Fibroblast of pulmonary artery (primary cell): ENCODE results near the gene AHCYL1.

Source experiments
- DNase-seq: peaks from one replicate; pipeline ENCODE4 v3.0.0-alpha.2; 2010; ENCODE audit warnings: low read depth
- H3K4me3 ChIP-seq: replicated peaks from 2 replicates; pipeline ENCODE4 v1.5.1; 2011; ENCODE audit warnings: low read depth, mild to moderate bottlenecking, control low read depth, low read length, moderate library complexity
- TF ChIP-seq, protein P1 (sequence below): IDR thresholded peaks from 2 replicates; pipeline ENCODE4 v1.5.1; 2011; ENCODE audit warnings: mild to moderate bottlenecking, control low read depth, low read length, inconsistent platforms; ENCODE audit errors: missing control alignments

The AHCYL1 gene

DNA sequence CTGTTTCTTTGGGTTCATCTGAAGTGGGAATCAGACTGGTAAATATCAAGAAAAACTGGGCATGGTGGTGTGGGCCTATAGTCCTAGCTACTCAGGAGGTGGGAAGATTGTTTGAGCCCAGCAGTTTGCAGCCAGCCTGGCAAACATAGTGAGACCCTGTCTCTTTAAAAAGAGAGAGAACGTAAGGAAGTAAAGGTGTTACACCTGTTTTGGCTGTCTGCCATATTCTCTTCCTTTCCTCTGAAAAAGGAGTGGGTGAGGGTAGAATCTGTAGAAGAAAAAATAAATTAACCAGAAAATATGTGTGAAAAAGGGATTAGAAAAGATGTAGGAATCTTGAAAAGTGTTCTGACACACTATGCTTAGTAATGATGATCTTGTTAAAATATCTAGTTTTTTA is 20.0 kb downstream of the AHCYL1 start:
- no peak for DNase-seq
- TF ChIP-seq, protein P1, sequence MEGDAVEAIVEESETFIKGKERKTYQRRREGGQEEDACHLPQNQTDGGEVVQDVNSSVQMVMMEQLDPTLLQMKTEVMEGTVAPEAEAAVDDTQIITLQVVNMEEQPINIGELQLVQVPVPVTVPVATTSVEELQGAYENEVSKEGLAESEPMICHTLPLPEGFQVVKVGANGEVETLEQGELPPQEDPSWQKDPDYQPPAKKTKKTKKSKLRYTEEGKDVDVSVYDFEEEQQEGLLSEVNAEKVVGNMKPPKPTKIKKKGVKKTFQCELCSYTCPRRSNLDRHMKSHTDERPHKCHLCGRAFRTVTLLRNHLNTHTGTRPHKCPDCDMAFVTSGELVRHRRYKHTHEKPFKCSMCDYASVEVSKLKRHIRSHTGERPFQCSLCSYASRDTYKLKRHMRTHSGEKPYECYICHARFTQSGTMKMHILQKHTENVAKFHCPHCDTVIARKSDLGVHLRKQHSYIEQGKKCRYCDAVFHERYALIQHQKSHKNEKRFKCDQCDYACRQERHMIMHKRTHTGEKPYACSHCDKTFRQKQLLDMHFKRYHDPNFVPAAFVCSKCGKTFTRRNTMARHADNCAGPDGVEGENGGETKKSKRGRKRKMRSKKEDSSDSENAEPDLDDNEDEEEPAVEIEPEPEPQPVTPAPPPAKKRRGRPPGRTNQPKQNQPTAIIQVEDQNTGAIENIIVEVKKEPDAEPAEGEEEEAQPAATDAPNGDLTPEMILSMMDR = no peak
- H3K4me3 ChIP-seq = peak overlapping the region; percentile 59

DNA sequence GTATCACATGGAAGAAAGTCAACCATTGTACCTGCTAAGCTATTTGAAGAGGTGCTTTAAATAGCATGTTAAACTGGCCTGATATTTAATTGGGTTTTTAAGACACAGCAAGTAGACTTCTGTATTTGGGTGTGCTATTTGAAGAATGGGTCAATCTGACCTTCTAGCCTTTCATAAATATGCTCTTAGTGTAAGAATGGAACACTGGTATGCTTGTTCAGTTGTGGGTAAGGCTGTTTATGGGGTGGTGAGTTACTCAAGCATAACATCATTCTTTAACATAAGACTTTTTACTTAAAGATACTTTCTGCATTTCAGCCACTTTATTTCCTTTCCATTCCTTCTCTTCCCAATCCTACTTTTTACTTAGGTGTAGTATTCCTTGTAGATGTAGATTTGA is 21.4 kb downstream of the AHCYL1 start:
- TF ChIP-seq, protein P1 = no peak
- H3K4me3 ChIP-seq = peak overlapping the region; percentile 59
- peak; percentile 25 for DNase-seq

DNA sequence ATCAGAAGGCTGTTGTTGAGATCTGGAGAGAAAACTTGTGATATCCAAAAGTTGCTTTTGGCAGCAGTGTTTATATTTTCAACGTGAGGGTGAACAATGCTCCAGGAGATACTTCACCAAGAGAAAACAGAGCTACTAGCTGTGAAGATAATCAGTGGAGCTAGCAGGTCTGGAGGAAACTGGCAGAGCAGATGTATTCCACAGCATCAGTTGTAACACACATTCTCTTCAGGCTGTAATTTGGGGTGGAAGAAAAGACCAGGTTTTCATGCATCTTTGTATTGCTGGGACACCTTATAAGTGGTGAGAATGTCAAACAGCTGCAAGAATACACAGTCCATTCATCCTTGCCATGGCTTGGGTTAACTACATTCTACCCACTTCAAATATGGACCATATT is 22.0 kb downstream of the AHCYL1 start:
- peak overlapping the region; percentile 1 for H3K4me3 ChIP-seq
- TF ChIP-seq, protein P1 = no peak
- no peak for DNase-seq

DNA sequence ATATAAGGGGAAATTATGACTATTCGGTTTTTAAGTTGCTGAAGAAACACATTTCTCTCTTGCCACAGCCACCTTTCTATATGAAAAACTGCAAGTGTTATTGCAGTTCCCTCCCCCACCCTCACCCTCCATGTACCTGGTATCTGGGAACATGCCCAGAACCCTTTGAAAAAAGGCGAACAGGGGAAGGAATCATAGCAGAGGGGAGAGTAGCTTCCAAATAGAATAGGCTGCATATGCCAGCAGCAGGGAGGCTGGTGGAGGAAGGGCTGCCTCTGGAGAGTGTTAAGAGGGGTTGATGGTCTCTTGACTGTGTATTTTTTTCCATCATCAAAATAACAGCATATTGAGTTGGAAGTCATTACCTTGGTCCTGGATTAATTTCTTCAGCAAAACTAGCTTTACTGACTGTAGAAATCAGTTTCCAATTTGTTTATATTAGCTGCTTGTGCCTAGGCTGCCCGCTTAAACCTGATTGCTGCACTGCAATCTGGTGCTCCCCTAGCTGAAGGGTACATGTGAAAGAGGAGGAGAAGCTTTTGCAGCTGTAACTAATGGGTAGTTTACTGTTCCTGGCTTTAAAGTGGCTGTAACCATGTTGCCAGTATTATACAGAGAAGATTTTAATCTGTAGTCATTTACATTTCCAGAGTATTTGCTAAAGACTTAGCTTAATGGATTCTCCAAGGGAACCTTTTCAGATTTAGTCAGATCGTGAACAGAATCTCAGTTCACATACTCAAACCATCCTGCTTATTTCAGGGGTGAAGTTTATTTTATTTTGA is 22.7 kb downstream of the AHCYL1 start:
- TF ChIP-seq, protein P1 = no peak
- no peak overlapping the region for H3K4me3 ChIP-seq
- DNase-seq = no peak

DNA sequence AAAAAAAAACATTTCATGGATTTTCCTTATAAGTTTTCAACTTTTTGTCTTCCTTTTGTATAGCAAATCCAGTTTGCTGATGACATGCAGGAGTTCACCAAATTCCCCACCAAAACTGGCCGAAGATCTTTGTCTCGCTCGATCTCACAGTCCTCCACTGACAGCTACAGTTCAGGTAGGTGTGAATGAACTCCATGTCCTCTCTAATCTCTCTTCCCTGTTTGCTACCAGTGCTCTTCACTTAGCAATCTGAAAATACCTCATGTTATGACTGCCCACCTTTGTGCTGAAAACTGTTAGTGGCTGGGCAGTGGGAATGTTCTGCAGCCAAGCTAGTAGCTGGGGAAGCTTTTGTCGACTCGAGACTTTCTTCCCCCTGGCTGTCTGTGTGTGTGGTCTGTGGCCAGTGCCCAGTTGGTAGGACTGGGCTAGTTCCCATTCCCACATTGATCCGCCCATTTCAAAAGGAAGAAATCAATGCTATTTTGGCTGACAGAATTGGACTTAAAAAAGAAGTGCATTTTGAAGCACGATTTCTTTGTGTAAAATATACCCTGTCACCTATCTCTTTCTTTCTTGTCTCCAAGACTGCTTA is 24.5 kb downstream of the AHCYL1 start:
- DNase-seq = no peak
- H3K4me3 ChIP-seq = no peak overlapping the region
- TF ChIP-seq, protein P1 = no peak

DNA sequence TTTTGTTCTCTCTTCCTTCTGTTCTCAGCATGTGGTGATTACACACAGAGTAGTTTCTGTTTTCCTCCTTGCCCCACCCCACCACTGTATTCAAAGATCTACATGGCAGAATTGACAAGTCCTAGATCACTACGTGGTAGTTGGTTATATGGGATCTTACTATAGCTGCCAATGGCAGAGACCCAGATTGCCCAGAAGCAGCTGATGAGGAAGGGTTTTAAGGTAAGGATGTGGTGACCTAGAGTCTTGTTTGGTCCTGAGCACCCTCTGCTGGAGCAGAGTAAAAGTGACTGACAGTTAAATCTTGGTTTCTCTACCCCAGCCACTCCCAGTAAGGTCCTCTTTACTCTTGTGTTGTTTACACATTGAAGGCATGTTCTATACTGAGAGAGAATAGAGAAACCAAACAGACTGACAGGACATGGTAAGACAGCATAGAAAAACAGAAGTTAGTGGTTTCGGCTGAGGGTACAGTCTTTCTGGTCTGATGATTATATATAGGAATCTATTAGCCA is 27.0 kb downstream of the AHCYL1 start:
- TF ChIP-seq, protein P1 = peak; percentile 71
- peak; percentile 78 for DNase-seq
- no peak overlapping the region for H3K4me3 ChIP-seq
